GM19043 (cell line): ENCODE measurements around the gene DNTT.

Experiments used
- ATAC-seq: cut with Tn5 transposase; IDR thresholded peaks from one replicate; pipeline ENCODE4 v1.9.1; 2021; ENCODE audit warnings: low read depth; ENCODE audit not compliant: unreplicated experiment

DNTT gene

GRCh38 chr10:96371356-96371755 lies 67.1 kb downstream of the DNTT start:
- ATAC-seq = no peak

DNA sequence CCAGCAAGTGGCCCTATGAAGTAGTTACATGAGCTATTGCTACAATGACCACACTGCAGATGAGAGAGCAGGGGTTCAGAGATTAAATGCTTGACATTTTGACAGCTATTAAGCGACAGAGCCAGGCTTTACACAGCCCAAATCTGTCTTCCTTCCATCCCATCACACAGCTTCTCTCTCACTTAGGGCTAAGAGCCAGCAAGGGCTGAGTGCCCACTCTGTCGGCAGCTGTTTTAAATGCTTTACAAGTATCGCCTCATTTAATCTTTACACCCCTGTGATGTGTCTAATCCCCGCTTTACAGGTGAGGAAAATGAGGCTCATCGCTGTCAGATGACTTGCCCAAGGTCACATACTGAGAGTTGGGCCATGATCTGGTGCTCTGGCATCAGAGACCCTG lies 69.8 kb downstream of the DNTT start:
- ATAC-seq = no peak

DNA sequence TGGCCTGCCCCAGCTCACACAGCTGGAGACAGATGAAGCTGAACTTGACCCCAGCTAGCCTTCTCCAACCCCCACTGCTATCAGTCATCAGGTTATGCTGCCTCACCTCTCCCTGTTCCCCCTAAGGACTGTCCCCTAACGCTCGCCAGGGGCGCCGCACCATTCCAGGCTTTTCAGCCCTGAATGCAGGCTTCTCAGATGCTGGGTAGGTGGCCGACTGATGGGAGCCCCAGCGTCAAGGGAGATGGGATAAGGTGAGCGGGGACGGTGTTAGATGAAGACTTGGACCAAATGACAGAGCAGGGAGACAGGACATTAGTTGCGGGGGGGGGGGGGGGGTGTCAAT lies 70.4 kb downstream of the DNTT start:
- ATAC-seq = no peak

- peak; percentile 76 for ATAC-seq
Observed at GRCh38 chr10:96374985-96375830, 71.0 kb downstream of the DNTT start.

DNA sequence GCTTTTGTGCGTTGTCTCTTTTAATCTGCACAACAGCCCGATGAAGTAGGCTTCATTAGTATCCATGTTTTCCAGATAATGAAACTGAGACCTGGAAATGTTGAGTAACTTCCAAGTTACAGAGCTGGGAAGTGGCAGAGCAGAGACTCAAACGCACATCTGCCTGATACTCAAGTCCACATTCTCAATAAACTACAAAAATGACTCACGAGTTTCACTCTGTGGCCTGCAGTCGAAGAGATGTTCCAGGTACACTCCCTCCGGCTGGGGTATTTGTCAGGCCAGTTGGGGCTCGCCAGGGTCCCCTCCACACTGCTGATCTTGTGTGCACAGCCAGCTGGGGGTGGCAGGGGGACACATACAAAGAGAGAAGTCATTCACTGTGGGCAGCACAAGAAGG lies 72.2 kb downstream of the DNTT start:
- ATAC-seq = no peak

GRCh38 chr10:96377816-96378294 lies 73.6 kb downstream of the DNTT start:
- no peak for ATAC-seq

DNA sequence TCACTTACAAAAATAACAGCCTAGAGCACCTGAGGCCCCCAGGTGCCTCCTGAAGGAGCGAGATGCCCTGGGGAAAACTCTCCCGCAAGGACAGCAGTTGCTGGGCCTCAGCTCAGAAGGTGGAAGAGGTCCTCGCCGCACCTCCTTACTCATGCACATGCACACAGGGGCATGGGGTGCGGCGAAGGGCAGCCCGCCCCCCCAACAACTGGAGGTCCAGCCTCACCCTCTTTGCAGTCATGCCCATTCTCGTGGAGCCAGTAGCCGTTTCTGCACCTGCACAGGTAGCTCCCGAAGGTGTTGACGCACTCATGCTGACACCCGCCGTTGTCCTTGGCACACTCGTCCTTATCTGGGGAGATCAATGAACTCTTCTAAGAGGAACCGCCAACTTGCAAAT lies 74.5 kb downstream of the DNTT start:
- no peak for ATAC-seq

GRCh38 chr10:96379758-96380157 lies 75.5 kb downstream of the DNTT start:
- no peak for ATAC-seq

DNA sequence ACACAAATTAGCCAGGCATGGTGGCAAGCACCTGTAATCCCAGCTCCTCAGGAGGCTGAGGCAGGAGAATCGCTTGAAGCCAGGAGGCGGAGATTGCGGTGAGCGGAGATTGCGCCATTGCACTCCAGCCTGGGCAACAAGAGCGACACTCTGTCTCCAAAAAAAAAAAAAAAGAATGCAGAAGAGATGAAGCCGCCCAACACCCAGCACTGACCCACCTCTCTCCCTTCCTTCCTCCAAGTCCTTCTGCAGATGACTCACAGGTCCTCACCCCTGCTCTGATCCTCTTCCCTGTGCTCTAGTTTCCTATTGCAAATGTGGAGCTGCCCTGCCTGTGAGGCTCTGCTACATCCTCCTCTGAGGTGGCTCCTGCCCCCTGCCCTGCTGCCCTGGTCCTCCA lies 76.6 kb downstream of the DNTT start:
- ATAC-seq = no peak

- no peak for ATAC-seq
Observed at GRCh38 chr10:96384506-96384905, 80.3 kb downstream of the DNTT start.

- ATAC-seq = no peak
Observed at GRCh38 chr10:96387161-96387560, 82.9 kb downstream of the DNTT start.

GRCh38 chr10:96387601-96388000 lies 83.4 kb downstream of the DNTT start:
- no peak for ATAC-seq
